WERI-Rb-1 (cell line): Measurements from ENCODE around the gene CALML3.

Experiments used
- DNase-seq: peaks from one replicate; pipeline ENCODE4 v3.0.0-alpha.2; 2020
- H3K27ac ChIP-seq: fragments of 250-450 bp; sonication (Bioruptor Pico); 2 replicates; pipeline ENCODE4 v1.5.1; 2020; ENCODE audit warnings: mild to moderate bottlenecking, moderate library complexity
- H3K27me3 ChIP-seq: fragments of 250-450 bp; sonication (Bioruptor Pico); 2 replicates; pipeline ENCODE4 v1.5.1; 2021; ENCODE audit warnings: mild to moderate bottlenecking, low read depth, moderate library complexity; ENCODE audit not compliant: insufficient read depth, severe bottlenecking
- H3K36me3 ChIP-seq: fragments of 250-450 bp; sonication (Bioruptor Pico); 2 replicates; pipeline ENCODE4 v1.5.1; 2020; ENCODE audit warnings: mild to moderate bottlenecking, moderate library complexity
- H3K4me3 ChIP-seq: 2 replicates; pipeline ENCODE4 v1.5.1; 2011; ENCODE audit warnings: low read depth, mild to moderate bottlenecking, control low read depth, low read length
- H3K9me3 ChIP-seq: fragments of 250-450 bp; sonication (Bioruptor Pico); 2 replicates; pipeline ENCODE4 v1.5.1; 2021; ENCODE audit warnings: mild to moderate bottlenecking, moderate library complexity; ENCODE audit not compliant: severe bottlenecking
- TF ChIP-seq, protein P1 (sequence below): IDR thresholded peaks from 2 replicates; pipeline ENCODE4 v1.5.1; 2011; ENCODE audit warnings: low read depth, mild to moderate bottlenecking, control low read depth, inconsistent platforms, low read length

Gene CALML3

DNA sequence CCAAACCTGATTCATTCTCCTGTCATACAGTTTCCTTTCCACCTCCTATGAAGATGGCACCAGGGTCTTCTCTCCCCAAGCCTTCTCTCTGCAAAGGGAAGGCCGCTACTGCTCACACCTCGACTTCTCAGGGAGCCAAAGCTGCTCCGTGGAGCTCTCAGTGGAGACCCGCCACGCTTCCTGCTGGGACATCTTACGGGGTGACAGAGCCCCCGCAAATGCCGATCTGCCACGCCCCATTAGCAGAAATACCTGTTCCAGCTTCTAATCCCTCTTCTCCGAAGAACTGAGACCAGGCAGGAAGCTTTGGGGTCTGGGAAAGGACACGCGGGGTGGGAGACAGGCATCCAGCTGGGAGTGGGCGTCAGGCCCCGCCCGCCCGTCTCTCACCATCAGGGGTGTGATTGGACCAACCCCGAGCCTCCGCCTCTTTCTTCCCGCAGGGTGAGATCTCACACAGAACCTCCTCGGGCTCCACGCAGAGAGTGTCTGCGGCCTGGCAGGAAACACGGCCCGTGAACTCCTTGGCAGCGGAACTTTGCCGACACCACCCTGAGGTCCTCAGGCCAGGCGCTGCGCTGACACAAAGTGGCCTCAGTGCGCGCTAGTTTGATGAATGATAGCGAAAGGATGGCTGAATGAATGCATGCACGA lies 13.4 kb upstream of the CALML3 start:
- TF ChIP-seq, protein P1, sequence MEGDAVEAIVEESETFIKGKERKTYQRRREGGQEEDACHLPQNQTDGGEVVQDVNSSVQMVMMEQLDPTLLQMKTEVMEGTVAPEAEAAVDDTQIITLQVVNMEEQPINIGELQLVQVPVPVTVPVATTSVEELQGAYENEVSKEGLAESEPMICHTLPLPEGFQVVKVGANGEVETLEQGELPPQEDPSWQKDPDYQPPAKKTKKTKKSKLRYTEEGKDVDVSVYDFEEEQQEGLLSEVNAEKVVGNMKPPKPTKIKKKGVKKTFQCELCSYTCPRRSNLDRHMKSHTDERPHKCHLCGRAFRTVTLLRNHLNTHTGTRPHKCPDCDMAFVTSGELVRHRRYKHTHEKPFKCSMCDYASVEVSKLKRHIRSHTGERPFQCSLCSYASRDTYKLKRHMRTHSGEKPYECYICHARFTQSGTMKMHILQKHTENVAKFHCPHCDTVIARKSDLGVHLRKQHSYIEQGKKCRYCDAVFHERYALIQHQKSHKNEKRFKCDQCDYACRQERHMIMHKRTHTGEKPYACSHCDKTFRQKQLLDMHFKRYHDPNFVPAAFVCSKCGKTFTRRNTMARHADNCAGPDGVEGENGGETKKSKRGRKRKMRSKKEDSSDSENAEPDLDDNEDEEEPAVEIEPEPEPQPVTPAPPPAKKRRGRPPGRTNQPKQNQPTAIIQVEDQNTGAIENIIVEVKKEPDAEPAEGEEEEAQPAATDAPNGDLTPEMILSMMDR = no peak
- no peaks in the 10 kb centered on the region for H3K36me3 ChIP-seq
- no peak overlapping the region for H3K27ac ChIP-seq
- H3K4me3 ChIP-seq = no peak overlapping the region
- no peaks in the 10 kb centered on the region for H3K27me3 ChIP-seq
- no peaks in the 10 kb centered on the region for H3K9me3 ChIP-seq
- no peak for DNase-seq

DNA sequence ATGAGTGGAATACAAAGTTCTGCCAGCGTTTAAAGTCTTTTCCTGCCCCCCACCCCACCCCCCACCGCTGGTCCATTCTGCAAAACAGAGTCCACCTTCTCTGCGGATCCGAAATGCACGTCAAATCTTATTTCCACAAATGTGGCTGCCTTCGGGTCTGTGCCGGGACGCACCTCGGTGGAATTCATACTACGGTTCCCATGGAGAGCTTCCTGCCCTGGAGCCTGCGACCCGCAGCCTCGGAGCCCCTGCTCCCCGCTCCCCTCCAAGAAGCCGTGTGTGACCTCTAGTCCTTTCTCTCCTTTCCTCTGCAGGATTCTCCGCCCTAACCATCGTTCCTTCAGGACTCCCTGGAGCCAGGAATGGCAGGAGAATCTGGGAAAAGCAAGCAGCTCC lies 12.9 kb upstream of the CALML3 start:
- H3K36me3 ChIP-seq = no peaks in the 10 kb centered on the region
- no peak for DNase-seq
- no peaks in the 10 kb centered on the region for H3K27me3 ChIP-seq
- no peak overlapping the region for H3K4me3 ChIP-seq
- no peaks in the 10 kb centered on the region for H3K9me3 ChIP-seq
- no peak overlapping the region for H3K27ac ChIP-seq
- TF ChIP-seq, protein P1 = no peak

DNA sequence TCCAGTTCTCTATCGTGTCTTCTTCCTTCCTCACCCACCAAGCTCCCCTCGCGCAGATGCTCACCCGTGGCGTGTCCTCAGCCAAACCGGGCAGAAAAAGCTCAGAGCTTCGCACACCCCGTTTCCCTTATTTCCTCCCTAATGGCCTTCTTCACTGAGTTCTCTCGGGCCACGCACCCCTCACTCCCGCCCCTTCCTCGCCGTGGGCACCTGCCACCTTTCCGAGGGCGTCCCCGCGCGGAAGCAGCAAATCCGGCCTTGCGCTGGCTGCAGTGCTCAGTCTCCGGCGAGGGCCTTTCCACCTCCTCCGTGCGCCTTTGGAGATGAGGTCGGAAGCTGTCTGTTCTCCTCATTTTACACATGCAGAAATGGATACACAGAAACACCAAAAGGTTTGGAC lies 12.4 kb upstream of the CALML3 start:
- no peaks in the 10 kb centered on the region for H3K36me3 ChIP-seq
- H3K27me3 ChIP-seq = no peaks in the 10 kb centered on the region
- no peak for DNase-seq
- H3K4me3 ChIP-seq = no peak overlapping the region
- no peaks in the 10 kb centered on the region for H3K9me3 ChIP-seq
- H3K27ac ChIP-seq = no peak overlapping the region
- TF ChIP-seq, protein P1 = no peak

DNA sequence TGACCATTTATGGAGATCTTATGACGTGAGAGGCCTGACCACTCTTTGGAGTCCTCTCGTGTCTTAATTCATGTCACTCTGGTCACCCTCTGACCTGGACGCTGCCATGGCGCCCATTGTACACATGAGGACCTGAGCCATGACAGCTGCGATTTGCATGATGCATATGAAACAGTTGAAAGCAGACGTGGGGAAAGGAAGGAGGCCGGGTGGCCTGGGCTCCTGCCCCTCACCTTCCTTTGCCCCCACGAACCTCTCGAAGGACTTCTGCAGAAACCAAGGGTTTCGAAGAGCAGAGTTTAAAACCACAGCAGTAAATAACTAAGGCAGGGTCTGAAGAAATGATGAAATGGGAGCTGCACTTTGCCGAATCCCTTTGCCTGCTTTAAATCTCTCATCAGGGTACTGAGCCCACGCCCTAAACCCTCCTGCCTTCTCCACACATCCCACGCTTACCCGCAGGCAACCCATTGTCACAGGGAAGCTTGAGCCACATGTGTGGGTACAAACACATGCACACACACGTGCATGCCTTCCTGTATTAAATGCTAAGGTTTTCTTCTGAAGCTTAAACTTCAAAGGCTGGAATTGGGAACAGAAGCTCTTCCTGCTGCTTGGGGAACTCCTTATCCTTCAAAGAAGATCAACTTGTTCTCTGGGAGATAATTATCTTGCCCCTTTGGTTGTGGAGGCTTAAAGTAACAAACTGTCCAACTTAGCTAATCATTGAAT lies 11.7 kb upstream of the CALML3 start:
- Histone ChIP-seq H3K4me3 (peak overlapping the region; percentile 5; the same call in 1 of the 2 replicates), H3K36me3 (no peaks in the 10 kb centered on the region), H3K9me3 (no peaks in the 10 kb centered on the region), H3K27ac (peak overlapping the region; percentile 68), H3K27me3 (no peaks in the 10 kb centered on the region)
- TF ChIP-seq, protein P1 = no peak
- peak; percentile 16 for DNase-seq

DNA sequence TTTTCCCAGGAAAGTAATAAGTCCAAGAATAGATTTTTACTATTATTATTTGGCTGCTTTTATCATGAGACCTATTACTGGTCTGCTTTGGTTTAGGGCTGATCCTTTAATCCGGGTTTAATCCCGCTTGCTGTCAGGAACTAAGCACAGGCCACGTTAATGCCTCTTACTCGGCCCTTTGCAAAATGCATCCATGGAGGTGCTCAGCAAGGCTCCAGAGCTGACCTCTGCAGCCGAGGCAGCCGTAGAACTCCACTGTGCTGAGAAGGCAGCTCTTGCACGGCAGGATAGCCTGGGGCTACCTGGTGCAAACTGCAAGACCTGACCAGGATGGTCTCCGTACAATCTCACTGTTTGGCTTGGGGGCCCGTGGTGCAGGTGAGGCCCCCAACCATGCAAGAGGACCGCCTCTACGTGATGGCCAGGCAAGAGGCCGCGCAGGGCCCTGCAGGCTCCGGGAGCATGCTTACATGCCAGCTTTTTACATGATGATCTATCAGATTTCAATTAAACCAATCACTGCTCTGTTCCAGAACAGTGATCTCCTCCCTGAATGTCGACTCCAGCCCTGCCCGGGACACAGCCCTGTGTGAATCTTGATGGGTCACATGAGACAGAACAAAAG lies 10.4 kb upstream of the CALML3 start:
- TF ChIP-seq, protein P1 = no peak
- Histone ChIP-seq H3K27ac (peak overlapping the region; percentile 68), H3K9me3 (no peaks in the 10 kb centered on the region), H3K4me3 (no peak overlapping the region), H3K36me3 (no peaks in the 10 kb centered on the region), H3K27me3 (no peaks in the 10 kb centered on the region)
- peak; percentile 75 for DNase-seq
